Endothelial cell of umbilical vein (primary cell): ENCODE measurements around the gene LPIN1.
A peak's percentile ranks its signal among the peaks of the same experiment; 100 is the strongest.

ENCODE experiments used
- CTCF ChIP-seq, 2 donors: IDR thresholded peaks; 1 replicate in 1 of 2; 2 replicates in 1 of 2; pipeline ENCODE4 v1.5.1; 2011; ENCODE audit warnings: low read length in 2 of 2, mild to moderate bottlenecking in 2 of 2, moderate library complexity in 2 of 2, control low read depth in 1 of 2, inconsistent platforms in 1 of 2, low read depth in 1 of 2; ENCODE audit not compliant: insufficient read depth in 1 of 2; ENCODE audit errors: extremely low read depth in 1 of 2
- FOS ChIP-seq: IDR thresholded peaks from 2 replicates; pipeline ENCODE4 v1.6.1; 2011; ENCODE audit warnings: mild to moderate bottlenecking, low read length, moderate library complexity, borderline replicate concordance; ENCODE audit not compliant: insufficient read depth
- GATA2 ChIP-seq: IDR thresholded peaks from 2 replicates; pipeline ENCODE4 v1.7.0; 2011; ENCODE audit warnings: low read depth, mild to moderate bottlenecking, moderate library complexity, mixed read lengths, low read length; ENCODE audit not compliant: insufficient read length, insufficient read depth
- MAX ChIP-seq: IDR thresholded peaks from 2 replicates; pipeline ENCODE4 v1.6.1; 2011; ENCODE audit not compliant: insufficient read depth, insufficient read length
- MYC ChIP-seq: IDR thresholded peaks from one replicate; pipeline ENCODE4 v1.6.1; 2011; ENCODE audit warnings: mild to moderate bottlenecking, low read depth, low read length
- POLR2A ChIP-seq: IDR thresholded peaks from 2 replicates; pipeline ENCODE4 v1.6.1; 2012; ENCODE audit warnings: low read depth, mild to moderate bottlenecking, control low read depth, low read length

GRCh38 chr2:11738589-11739436 is 7.6 kb upstream of the LPIN1 start:
- TF ChIP-seq CTCF (IDR thresholded peaks at IDR 0.05; ENCODE audit: extremely low read depth in 1 of 2, insufficient read depth in 1 of 2, low read depth in 1 of 2, low read length in 2 of 2) (peak; percentile 47 to 71), MAX (no peak), GATA2 (no peak), POLR2A (no peak), MYC (no peak), FOS (no peak)
